Thyroid gland (tissue), 4 donors: ENCODE data around the gene TLE4.

Experiments used
- POLR2A ChIP-seq, 2 donors: fragments of 450-650 bp; IDR thresholded peaks; one replicate each; pipeline ENCODE4 v1.6.1; 2017; ENCODE audit warnings: antibody characterized with exemption in 2 of 2, mild to moderate bottlenecking in 2 of 2, moderate library complexity in 1 of 2
- TF ChIP-seq, protein P1 (sequence below), 6 experiments: fragments of 200-600 bp in 3 of 6; fragments of 450-650 bp in 3 of 6; sonication (generic) in 3 of 6; IDR thresholded peaks; one replicate each; pipeline ENCODE4 v1.5.1; 2016 to 2019; ENCODE audit warnings: antibody characterized with exemption in 6 of 6, mild to moderate bottlenecking in 2 of 6, inconsistent platforms in 1 of 6, moderate library complexity in 1 of 6

DNA sequence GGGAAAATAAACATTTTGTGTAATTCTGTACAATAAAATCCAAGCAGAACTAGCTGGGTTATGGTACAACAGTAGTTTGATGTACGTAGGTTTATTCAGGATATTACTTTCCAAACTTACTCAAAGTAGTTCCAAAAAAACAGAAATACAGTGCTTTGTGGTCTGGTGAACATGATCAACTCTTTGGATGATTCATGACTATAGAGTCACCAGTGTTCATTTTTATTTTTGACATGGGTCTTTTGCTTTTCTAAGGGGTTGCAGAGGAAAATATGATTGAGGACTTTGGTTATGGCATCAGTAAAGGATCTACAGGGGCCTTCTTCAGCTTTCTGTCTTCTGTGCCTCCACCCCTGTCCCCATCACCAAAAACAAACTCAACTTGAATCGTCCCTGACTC is 127.2 kb downstream of the TLE4 start:
- TF ChIP-seq, protein P1, sequence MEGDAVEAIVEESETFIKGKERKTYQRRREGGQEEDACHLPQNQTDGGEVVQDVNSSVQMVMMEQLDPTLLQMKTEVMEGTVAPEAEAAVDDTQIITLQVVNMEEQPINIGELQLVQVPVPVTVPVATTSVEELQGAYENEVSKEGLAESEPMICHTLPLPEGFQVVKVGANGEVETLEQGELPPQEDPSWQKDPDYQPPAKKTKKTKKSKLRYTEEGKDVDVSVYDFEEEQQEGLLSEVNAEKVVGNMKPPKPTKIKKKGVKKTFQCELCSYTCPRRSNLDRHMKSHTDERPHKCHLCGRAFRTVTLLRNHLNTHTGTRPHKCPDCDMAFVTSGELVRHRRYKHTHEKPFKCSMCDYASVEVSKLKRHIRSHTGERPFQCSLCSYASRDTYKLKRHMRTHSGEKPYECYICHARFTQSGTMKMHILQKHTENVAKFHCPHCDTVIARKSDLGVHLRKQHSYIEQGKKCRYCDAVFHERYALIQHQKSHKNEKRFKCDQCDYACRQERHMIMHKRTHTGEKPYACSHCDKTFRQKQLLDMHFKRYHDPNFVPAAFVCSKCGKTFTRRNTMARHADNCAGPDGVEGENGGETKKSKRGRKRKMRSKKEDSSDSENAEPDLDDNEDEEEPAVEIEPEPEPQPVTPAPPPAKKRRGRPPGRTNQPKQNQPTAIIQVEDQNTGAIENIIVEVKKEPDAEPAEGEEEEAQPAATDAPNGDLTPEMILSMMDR (IDR thresholded peaks at IDR 0.05), result no peak
- no peak for TF ChIP-seq POLR2A (IDR thresholded peaks at IDR 0.05)
